Mucosa of rectum (tissue), 2 donors: ENCODE measurements around the gene CT47C1.

ENCODE experiments used
- H3K27ac ChIP-seq, 2 donors: one replicate each; pipeline ENCODE4 v1.7.0; 2013; ENCODE audit warnings: inconsistent platforms in 2 of 2, low read depth in 2 of 2, low read length in 2 of 2
- H3K27me3 ChIP-seq, 2 donors: one replicate each; pipeline ENCODE4 v1.7.0; 2013; ENCODE audit warnings: low read length in 2 of 2; ENCODE audit not compliant: control insufficient read depth in 2 of 2, insufficient read depth in 2 of 2
- H3K36me3 ChIP-seq, 2 donors: one replicate each; pipeline ENCODE4 v1.7.0; 2013; ENCODE audit warnings: low read length in 2 of 2; ENCODE audit not compliant: control insufficient read depth in 2 of 2, insufficient read depth in 2 of 2
- H3K4me1 ChIP-seq, 2 donors: one replicate each; pipeline ENCODE4 v1.7.0; 2013; ENCODE audit warnings: low read length in 2 of 2, mild to moderate bottlenecking in 1 of 2; ENCODE audit not compliant: control insufficient read depth in 2 of 2, insufficient read depth in 2 of 2
- H3K4me3 ChIP-seq, 2 donors: one replicate each; pipeline ENCODE4 v1.7.0; 2013; ENCODE audit warnings: low read length in 2 of 2
- H3K9ac ChIP-seq, 2 donors: one replicate each; pipeline ENCODE4 v1.7.0; 2013; ENCODE audit warnings: low read length in 2 of 2, low read depth in 1 of 2, mild to moderate bottlenecking in 1 of 2
- H3K9me3 ChIP-seq, 2 donors: one replicate each; pipeline ENCODE4 v1.7.0; 2013; ENCODE audit warnings: low read length in 2 of 2; ENCODE audit not compliant: control insufficient read depth in 2 of 2
- donor health status: healthy.
- donor health status: Normal muscosa, but diverticular disease.

CT47C1 gene

GRCh38 chrX:119073200-119073905 lies 560 bp downstream of the CT47C1 start:
- no peaks in the 10 kb centered on the region for H3K9me3 ChIP-seq
- no peaks in the 10 kb centered on the region for H3K4me1 ChIP-seq
- H3K9ac ChIP-seq: no peak overlapping the region
- H3K27me3 ChIP-seq: peaks cover 3 to 8% of the 10 kb centered on the region in 2 donors
- H3K4me3 ChIP-seq: no peak overlapping the region
- no peak overlapping the region for H3K27ac ChIP-seq
- H3K36me3 ChIP-seq: no peaks in the 10 kb centered on the region

DNA sequence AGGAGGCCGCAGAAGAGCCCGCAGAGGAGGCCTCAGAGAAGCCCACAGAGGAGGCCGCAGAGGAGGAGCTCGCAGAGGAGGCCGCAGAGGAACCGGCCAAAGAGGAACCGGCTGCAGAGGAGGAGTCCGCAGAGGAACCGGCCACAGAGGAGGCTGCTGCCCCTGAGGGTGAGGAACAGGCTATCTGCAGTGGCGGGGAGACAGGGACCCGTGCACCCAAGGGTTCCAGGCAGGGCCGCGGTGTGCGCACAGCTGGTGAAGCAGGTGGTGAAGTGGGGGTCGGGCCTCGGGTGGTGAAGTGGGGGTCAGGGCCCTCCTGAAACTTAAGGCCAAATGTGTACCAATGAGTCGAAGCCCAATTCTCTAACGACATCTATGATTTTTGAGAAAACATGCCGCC lies 1.1 kb downstream of the CT47C1 start:
- Histone ChIP-seq H3K9me3 (no peaks in the 10 kb centered on the region), H3K36me3 (no peaks in the 10 kb centered on the region), H3K27me3 (peaks cover 3 to 4% of the 10 kb centered on the region in 2 donors), H3K9ac (no peak overlapping the region), H3K4me3 (no peak overlapping the region), H3K4me1 (no peaks in the 10 kb centered on the region), H3K27ac (no peak overlapping the region)

GRCh38 chrX:119075270-119076025 lies 2.7 kb downstream of the CT47C1 start:
- H3K9ac ChIP-seq: no peak overlapping the region
- H3K36me3 ChIP-seq: no peaks in the 10 kb centered on the region
- no peaks in the 10 kb centered on the region for H3K4me1 ChIP-seq
- H3K9me3 ChIP-seq: no peaks in the 10 kb centered on the region
- no peak overlapping the region for H3K4me3 ChIP-seq
- peaks cover 2 to 4% of the 10 kb centered on the region in 2 donors for H3K27me3 ChIP-seq
- no peak overlapping the region for H3K27ac ChIP-seq

GRCh38 chrX:119082278-119082677 lies 9.5 kb downstream of the CT47C1 start:
- Histone ChIP-seq H3K36me3 (no peaks in the 10 kb centered on the region), H3K4me1 (no peaks in the 10 kb centered on the region), H3K27ac (no peak overlapping the region), H3K27me3 (peaks cover 3 to 4% of the 10 kb centered on the region in 2 donors), H3K9ac (no peak overlapping the region), H3K9me3 (no peaks in the 10 kb centered on the region), H3K4me3 (no peak overlapping the region)

- no peak overlapping the region for H3K4me3 ChIP-seq
- peaks cover 1 to 10% of the 10 kb centered on the region in 2 donors for H3K27me3 ChIP-seq
- H3K9me3 ChIP-seq: no peaks in the 10 kb centered on the region
- H3K27ac ChIP-seq: no peak overlapping the region
- no peaks in the 10 kb centered on the region for H3K4me1 ChIP-seq
- no peaks in the 10 kb centered on the region for H3K36me3 ChIP-seq
- no peak overlapping the region for H3K9ac ChIP-seq
Observed at GRCh38 chrX:119084766-119085165, 12.0 kb downstream of the CT47C1 start.

DNA sequence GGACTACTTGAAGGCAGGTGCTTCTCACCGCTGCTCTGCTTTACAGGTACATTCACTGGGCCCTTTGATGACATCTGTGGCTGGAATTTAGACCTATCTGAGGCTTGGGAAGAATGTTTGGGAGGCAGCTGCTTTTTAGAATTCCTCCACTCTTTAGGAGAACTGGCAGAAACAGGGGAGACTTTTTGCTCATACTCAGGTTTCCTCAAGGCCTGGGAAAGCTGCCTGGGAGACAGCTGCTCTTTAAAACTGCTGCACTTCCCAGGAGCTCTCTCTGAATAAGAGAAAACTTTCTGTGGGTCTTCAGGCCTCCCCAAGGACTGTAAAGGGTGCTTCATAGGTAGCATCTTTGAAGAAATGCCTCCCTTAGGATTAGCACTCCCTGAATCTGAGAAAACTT lies 14.3 kb downstream of the CT47C1 start:
- Histone ChIP-seq H3K4me3 (no peak overlapping the region), H3K36me3 (no peaks in the 10 kb centered on the region), H3K9me3 (no peaks in the 10 kb centered on the region), H3K27ac (no peak overlapping the region), H3K27me3 (peaks cover 0 to 12% of the 10 kb centered on the region in 2 donors), H3K4me1 (no peaks in the 10 kb centered on the region), H3K9ac (no peak overlapping the region)

GRCh38 chrX:119089619-119090018 lies 16.8 kb downstream of the CT47C1 start:
- H3K36me3 ChIP-seq: no peaks in the 10 kb centered on the region
- H3K27me3 ChIP-seq: peaks cover 0 to 12% of the 10 kb centered on the region in 2 donors

GRCh38 chrX:119090627-119091026 lies 17.8 kb downstream of the CT47C1 start:
- H3K27ac ChIP-seq: no peak overlapping the region
- no peaks in the 10 kb centered on the region for H3K36me3 ChIP-seq
- H3K9me3 ChIP-seq: no peaks in the 10 kb centered on the region
- peaks cover 0 to 3% of the 10 kb centered on the region in 2 donors for H3K4me1 ChIP-seq
- no peak overlapping the region for H3K4me3 ChIP-seq
- H3K9ac ChIP-seq: no peak overlapping the region
- peaks cover 3 to 13% of the 10 kb centered on the region in 2 donors for H3K27me3 ChIP-seq

More at GRCh38 chrX:119089619-119090018, 16.8 kb downstream of the CT47C1 start:
- no peaks in the 10 kb centered on the region for H3K9me3 ChIP-seq
- H3K4me1 ChIP-seq: peaks cover 0 to 3% of the 10 kb centered on the region in 2 donors
- H3K9ac ChIP-seq: no peak overlapping the region
- H3K27ac ChIP-seq: no peak overlapping the region
- H3K4me3 ChIP-seq: no peak overlapping the region

- H3K9ac ChIP-seq: no peak overlapping the region
- no peak overlapping the region for H3K4me3 ChIP-seq
- H3K9me3 ChIP-seq: no peaks in the 10 kb centered on the region
- peaks cover 0 to 3% of the 10 kb centered on the region in 2 donors for H3K4me1 ChIP-seq
- H3K27me3 ChIP-seq: peaks cover 3 to 5% of the 10 kb centered on the region in 2 donors
- no peaks in the 10 kb centered on the region for H3K36me3 ChIP-seq
- no peak overlapping the region for H3K27ac ChIP-seq
Observed at GRCh38 chrX:119093991-119094735, 21.4 kb downstream of the CT47C1 start.

DNA sequence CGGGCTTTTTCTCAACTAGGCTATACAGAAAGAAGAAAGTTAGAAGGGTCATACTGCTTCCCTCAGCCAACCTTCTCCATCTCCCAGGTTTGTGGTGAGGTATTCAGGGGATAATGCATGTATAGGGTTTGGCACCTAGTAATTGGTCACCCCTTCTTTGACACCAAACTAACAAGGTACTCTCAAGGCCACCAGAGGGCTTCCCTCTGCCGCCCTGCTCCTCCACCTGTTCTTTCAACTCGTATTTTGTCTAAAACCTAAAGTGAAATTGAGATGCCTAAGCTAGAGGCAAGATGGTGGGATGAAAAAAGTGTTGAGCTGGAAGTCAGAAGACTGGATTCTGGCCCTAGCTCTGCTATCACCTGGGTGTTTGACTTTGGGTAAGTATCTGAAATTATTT lies 22.0 kb downstream of the CT47C1 start:
- Histone ChIP-seq H3K4me1 (peaks cover 0 to 3% of the 10 kb centered on the region in 2 donors), H3K4me3 (no peak overlapping the region), H3K9me3 (no peaks in the 10 kb centered on the region), H3K9ac (no peak overlapping the region), H3K27me3 (peaks cover 3 to 6% of the 10 kb centered on the region in 2 donors), H3K36me3 (no peaks in the 10 kb centered on the region), H3K27ac (no peak overlapping the region)
